GM19468 (cell line): ENCODE results near the gene DYNLT1.
"Not testable (repeated sequence)": the region's sequence is repeated elsewhere in the genome, so short reads cannot be mapped to it uniquely, and the experiment has no call there.

ENCODE experiments used
- ATAC-seq: cut with Tn5 transposase; IDR thresholded peaks from one replicate; pipeline ENCODE4 v1.9.1; 2021; ENCODE audit warnings: mild to moderate bottlenecking, moderate library complexity, moderate number of reproducible peaks; ENCODE audit not compliant: unreplicated experiment; ENCODE audit errors: extremely low read depth

The DYNLT1 gene

GRCh38 chr6:158606935-158607334, 37.6 kb downstream of the DYNLT1 start:
- ATAC-seq, result no peak

GRCh38 chr6:158606011-158606410, 38.5 kb downstream of the DYNLT1 start:
- ATAC-seq, result not testable (repeated sequence)

- ATAC-seq, result no peak
Observed at GRCh38 chr6:158605266-158605878, 39.2 kb downstream of the DYNLT1 start.

- ATAC-seq, result no peak
Observed at GRCh38 chr6:158604048-158604406, 40.5 kb downstream of the DYNLT1 start.

- ATAC-seq, result no peak
Observed at GRCh38 chr6:158603261-158604047, 41.1 kb downstream of the DYNLT1 start.

DNA sequence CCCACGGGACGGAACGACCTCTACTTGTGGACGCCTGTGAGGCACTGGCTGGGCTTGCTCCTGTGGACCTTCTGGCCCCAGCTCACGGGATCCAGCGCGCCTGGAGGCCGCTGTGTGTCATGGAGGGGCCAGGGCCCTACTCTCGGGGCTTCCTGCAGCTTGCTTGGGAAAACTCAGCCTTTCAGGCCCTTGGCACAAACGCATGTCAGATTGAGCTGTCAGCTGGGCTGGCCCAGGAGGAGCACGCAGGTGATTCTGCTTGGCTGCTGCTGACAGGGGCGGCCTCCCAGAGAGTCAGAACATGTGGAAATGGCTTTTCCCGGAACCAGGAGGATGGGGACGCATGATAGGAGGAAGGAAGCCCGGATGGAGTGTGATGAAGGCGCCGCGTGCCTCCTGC, 44.9 kb downstream of the DYNLT1 start:
- ATAC-seq, result no peak

DNA sequence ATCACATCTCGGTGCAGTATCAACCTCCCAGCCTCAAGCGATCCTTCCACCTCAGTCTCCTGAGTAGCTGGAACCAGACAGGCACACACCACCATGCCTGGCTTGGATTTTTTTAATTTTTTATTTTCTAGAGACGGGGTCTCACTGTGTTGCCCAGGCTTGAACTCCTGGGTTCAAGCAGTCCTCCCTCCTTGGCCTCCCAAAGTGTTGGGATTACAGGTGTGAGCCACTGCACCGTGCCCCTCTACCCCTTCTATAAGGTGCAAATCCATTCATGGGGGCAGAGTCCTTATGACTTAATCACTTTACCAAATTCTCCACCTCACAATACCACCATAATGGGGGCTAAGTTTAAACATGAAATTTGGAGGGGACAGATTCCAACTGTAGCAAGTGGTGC, 47.0 kb downstream of the DYNLT1 start:
- no peak for ATAC-seq

- ATAC-seq, result no peak
Observed at GRCh38 chr6:158596861-158597260, 47.7 kb downstream of the DYNLT1 start.

DNA sequence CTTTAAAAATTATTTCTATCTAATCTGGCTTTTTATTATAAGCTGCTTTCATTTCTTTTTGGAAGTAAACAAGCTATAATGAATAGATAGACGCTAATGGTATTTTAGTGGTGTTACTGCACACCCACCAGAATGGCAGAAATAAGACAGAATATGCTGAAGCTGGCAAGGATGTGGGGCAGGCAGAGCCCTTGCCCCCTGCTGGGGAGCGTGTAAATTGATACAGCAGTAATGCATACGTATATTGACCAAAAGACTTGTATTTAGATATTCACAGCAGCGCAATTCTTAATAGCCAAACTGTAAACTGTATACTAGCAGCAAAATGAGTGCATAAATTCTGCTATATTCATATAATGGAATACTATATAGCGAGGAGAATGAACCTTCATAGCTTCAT, 49.3 kb downstream of the DYNLT1 start:
- no peak for ATAC-seq

DNA sequence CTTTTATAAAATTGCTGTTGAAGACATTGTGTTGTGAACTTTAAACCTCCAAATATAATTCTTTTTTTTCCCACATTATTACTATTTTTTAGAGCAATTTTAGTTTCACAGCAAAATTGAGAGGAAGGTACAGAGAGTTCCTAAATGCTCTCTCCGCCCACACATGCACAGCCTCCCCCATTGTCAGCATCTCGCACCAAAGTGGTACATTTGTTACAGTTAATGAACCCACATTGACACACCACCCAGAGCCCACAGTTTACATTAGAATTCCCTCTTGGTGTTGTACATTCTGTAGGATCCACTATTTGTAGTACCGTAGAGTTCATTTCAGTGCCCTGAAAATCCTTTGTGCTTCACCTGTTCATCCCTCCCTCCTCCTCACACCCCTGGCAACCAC, 50.9 kb downstream of the DYNLT1 start:
- ATAC-seq, result no peak

GRCh38 chr6:158591810-158592209, 52.7 kb downstream of the DYNLT1 start:
- ATAC-seq, result no peak

- ATAC-seq, result no peak
Observed at GRCh38 chr6:158591134-158591809, 53.3 kb downstream of the DYNLT1 start.

DNA sequence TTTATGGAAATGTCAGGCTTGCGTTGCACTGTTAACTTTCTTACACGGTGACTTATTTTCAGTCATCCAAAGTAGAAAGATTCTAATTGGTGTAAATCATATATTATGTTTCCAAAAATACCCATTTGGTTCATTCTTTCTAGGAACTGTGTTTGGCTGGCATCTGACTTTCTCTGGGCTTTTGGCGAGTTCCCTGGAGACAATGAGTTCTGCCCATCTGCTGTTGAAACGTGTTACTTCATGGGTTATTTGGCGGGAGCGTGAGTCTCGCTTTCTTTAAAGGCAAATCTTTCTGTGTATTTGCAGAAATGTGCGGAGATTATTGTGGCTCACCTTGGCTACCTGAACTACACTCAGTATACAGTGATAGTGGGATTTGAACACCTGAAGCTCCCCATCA, 55.2 kb downstream of the DYNLT1 start:
- ATAC-seq, result no peak

GRCh38 chr6:158586652-158587051, 57.9 kb downstream of the DYNLT1 start:
- ATAC-seq, result no peak
